OCI-LY7 (cell line): ENCODE results near the gene SMARCB1. TPM values are rescaled to one million over a fixed set of nuclear protein-coding genes. Genes with fewer than 3 reads are reported as not detected.

Experiments used
- BruUV-seq: library from RNA; stranded (reverse); fragments of 400-500 nt; replicated peaks from 2 replicates; lab custom pipeline; 2021; lab: Mats Ljungman, UMichigan
- CTCF ChIA-PET: fragments of 300-600 bp; sonication (Branson Sonifier 250); formaldehyde crosslinking; loops from one replicate; lab custom pipeline; 2022; ENCODE audit warnings: antibody characterized with exemption; ENCODE audit not compliant: unreplicated experiment; lab: Charles Lee
- POLR2A ChIA-PET: fragments of 300-600 bp; sonication (Branson Sonifier 250); formaldehyde crosslinking; loops from one replicate; lab custom pipeline; 2022; ENCODE audit warnings: antibody characterized with exemption; lab: Charles Lee
- DNase-seq: peaks from one replicate; pipeline ENCODE4 v3.0.0-alpha.2; 2015; ENCODE audit warnings: low spot score
- H2AFZ ChIP-seq: fragments of 200-600 bp; sonication (generic), shearing (Covaris generic); 2 replicates; pipeline ENCODE4 v1.6.1; 2014; ENCODE audit warnings: mild to moderate bottlenecking, antibody characterized with exemption, low read length, moderate library complexity
- H3K27ac ChIP-seq: fragments of 200-600 bp; sonication (generic); 2 replicates; pipeline ENCODE4 v1.5.1; 2014; ENCODE audit warnings: mixed run types, low read depth, mild to moderate bottlenecking, moderate library complexity, low read length, inconsistent platforms; ENCODE audit not compliant: poor library complexity, severe bottlenecking
- H3K36me3 ChIP-seq: fragments of 200-600 bp; sonication (generic); 2 replicates; pipeline ENCODE4 v1.6.1; 2014; ENCODE audit warnings: mild to moderate bottlenecking, antibody characterized with exemption, low read length, moderate library complexity, mixed read lengths; ENCODE audit not compliant: insufficient read depth
- H3K4me1 ChIP-seq: fragments of 200-600 bp; sonication (generic); 2 replicates; pipeline ENCODE4 v1.5.1; 2014; ENCODE audit warnings: mild to moderate bottlenecking, low read length; ENCODE audit not compliant: insufficient read depth, poor library complexity, severe bottlenecking
- H3K4me2 ChIP-seq: fragments of 200-600 bp; sonication (generic); 2 replicates; pipeline ENCODE4 v1.6.1; 2014; ENCODE audit warnings: mild to moderate bottlenecking, low read length
- H3K4me3 ChIP-seq: fragments of 200-600 bp; sonication (generic); 2 replicates; pipeline ENCODE4 v1.5.1; 2014; ENCODE audit warnings: mild to moderate bottlenecking, low read depth, low read length; ENCODE audit not compliant: poor library complexity, severe bottlenecking
- H3K79me2 ChIP-seq: fragments of 200-600 bp; sonication (generic); 2 replicates; pipeline ENCODE4 v1.6.1; 2016; ENCODE audit warnings: low read depth, mild to moderate bottlenecking, low read length, moderate library complexity, mixed read lengths; ENCODE audit not compliant: insufficient read depth
- H3K9me2 ChIP-seq: fragments of 200-600 bp; sonication (generic); 2 replicates; pipeline ENCODE4 v1.6.1; 2016; ENCODE audit warnings: mild to moderate bottlenecking, low read length, mixed read lengths; ENCODE audit not compliant: insufficient read depth
- H3K9me3 ChIP-seq: fragments of 200-600 bp; sonication (generic); 2 replicates; pipeline ENCODE4 v1.6.1; 2014; ENCODE audit warnings: mild to moderate bottlenecking, mixed run types, low read length, mixed read lengths
- H4K20me1 ChIP-seq: fragments of 200-600 bp; sonication (generic); 2 replicates; pipeline ENCODE4 v1.6.1; 2014; ENCODE audit warnings: mild to moderate bottlenecking, antibody characterized with exemption, low read length, moderate library complexity, mixed read lengths; ENCODE audit not compliant: insufficient read depth
- EZH2phosphoT487 ChIP-seq: fragments of 200-600 bp; sonication (generic); IDR thresholded peaks from 2 replicates; pipeline ENCODE4 v1.6.1; 2018; ENCODE audit warnings: low read depth, borderline replicate concordance, mild to moderate bottlenecking, mixed run types, antibody characterized with exemption, low read length, moderate library complexity, mixed read lengths
- intact Hi-C: fragments of 100-400 bp; cut with micrococcal nuclease; formaldehyde crosslinking; loops from one replicate; pipeline ENCODE4 v1.10.0; 2022; ENCODE audit not compliant: unreplicated experiment
- total RNA-seq, 2 experiments: library from RNA; depleted of rRNA in 1 of 2; stranded (reverse); fragments of >200 nt in 1 of 2; shearing (Covaris generic) in 1 of 2; gene quantifications; 2 replicates each; pipeline ENCODE4 v1.2.3, GENCODE V29; 2014 to 2022
- TF ChIP-seq, protein P1 (sequence below): fragments of 200-600 bp; sonication (generic); conservative IDR thresholded peaks from 2 replicates; pipeline ENCODE4 v1.5.1; 2014; ENCODE audit warnings: mild to moderate bottlenecking, antibody characterized with exemption, low read length, moderate library complexity, mixed read lengths

SMARCB1 gene
- total RNA-seq, 2 experiments from 2014 or later = 252 to 265 TPM

DNA sequence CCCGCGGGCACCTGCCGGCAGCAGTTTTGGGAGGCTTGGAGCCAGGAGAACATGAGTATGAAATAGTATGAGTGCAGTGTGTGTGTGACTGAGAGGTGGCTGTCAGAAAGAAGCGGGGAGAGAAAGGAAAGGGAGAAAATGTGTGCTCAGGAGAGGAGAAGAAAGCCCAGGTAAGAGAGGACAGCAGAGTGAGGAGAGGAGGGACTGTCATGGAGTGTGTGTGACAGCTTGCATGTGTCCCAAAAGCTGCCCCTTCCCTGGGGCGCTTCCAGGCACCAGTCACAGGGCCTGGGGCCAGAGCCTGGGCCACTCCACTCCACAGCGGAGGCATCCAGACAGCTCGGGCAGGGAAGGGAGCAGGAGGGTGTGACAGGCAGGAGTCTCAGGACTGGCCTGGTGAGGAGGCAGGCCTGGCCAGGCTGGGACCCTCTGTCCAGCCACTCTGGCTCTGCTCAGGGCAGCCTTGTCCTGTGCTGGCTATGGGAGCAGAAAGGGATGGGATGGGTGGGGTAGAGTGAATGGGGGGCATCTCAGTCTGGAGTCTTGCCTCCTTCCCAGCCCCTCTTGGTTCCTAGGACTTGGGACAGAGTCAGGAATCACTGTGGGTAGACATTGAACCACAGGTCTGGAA lies 13.2 kb upstream of the SMARCB1 start:
- DNase-seq = no peak
- Histone ChIP-seq H3K79me2 (no peaks in the 10 kb centered on the region), H3K4me3 (peak overlapping the region; percentile 68), H2AFZ (no peak overlapping the region), H3K4me2 (peak overlapping the region; percentile 94), H3K27ac (peak overlapping the region; percentile 29), H4K20me1 (no peaks in the 10 kb centered on the region), H3K36me3 (no peaks in the 10 kb centered on the region), H3K9me2 (no peaks in the 10 kb centered on the region), H3K4me1 (peaks cover 53% of the 10 kb centered on the region), H3K9me3 (no peaks in the 10 kb centered on the region)
- ChIA-PET POLR2A (no interaction called here), CTCF (interaction anchor here (1.3 kb wide), 1 partner anchor 77 kb away, joined by 4 read pairs; no protein-coding TSS in a partner anchor)
- TF ChIP-seq, protein P1, sequence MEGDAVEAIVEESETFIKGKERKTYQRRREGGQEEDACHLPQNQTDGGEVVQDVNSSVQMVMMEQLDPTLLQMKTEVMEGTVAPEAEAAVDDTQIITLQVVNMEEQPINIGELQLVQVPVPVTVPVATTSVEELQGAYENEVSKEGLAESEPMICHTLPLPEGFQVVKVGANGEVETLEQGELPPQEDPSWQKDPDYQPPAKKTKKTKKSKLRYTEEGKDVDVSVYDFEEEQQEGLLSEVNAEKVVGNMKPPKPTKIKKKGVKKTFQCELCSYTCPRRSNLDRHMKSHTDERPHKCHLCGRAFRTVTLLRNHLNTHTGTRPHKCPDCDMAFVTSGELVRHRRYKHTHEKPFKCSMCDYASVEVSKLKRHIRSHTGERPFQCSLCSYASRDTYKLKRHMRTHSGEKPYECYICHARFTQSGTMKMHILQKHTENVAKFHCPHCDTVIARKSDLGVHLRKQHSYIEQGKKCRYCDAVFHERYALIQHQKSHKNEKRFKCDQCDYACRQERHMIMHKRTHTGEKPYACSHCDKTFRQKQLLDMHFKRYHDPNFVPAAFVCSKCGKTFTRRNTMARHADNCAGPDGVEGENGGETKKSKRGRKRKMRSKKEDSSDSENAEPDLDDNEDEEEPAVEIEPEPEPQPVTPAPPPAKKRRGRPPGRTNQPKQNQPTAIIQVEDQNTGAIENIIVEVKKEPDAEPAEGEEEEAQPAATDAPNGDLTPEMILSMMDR = no peak
- intact Hi-C loops = no loop called here
- no TSS peak for BruUV-seq

DNA sequence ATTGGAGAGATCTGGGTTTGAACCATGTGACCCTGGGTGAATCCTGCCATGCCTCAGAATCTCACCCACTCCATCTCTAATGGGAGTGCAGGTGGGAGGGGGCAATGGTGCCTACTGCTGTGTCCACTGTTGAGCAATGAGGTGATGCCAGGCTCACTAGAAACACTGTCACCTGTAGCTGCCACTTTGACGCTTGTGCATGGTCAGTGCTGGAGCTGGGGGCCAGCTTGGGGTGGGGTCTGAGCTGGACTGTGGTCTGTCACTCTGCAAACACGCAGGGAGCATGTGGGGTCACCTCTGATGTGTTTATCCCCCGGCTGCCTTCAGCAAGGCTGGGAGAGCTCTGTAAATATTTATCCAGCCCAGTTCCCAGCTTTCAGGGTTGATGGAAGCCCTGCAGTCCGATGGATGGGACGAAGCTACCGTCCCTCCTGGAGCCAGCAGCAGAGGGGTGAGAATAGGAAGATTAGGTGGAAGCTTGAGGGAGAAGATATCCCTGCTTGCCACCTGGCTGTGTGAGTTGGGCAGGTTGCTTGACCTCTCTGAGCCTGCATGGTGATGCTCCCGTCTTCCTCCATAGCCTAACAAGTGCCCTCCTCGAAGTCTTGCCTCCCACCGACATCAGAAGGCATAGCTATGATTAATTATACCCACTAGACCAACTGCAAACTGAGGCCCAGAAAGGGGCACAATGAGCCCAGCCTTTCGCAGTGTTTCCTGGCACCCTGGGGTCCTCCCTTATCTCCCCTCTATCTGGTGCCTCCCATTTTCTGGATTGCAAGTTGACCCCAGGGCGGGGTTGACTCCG lies 12.4 kb upstream of the SMARCB1 start:
- H4K20me1 ChIP-seq = no peaks in the 10 kb centered on the region
- intact Hi-C loops = no loop called here
- BruUV-seq = no TSS peak
- ChIA-PET POLR2A (interaction anchor here (1.1 kb wide), 1 partner anchor 13 kb away, joined by 3 read pairs; the partner anchor contains the start of gene SMARCB1), CTCF (interaction anchor here (0.9 kb wide), 1 partner anchor 75 kb away, joined by 3 read pairs; no protein-coding TSS in a partner anchor)
- no peaks in the 10 kb centered on the region for H3K36me3 ChIP-seq
- no peak overlapping the region for H3K27ac ChIP-seq
- no peaks in the 10 kb centered on the region for H3K9me2 ChIP-seq
- DNase-seq = no peak
- H3K4me1 ChIP-seq = peaks cover 45% of the 10 kb centered on the region
- TF ChIP-seq, protein P1 = no peak
- TF ChIP-seq EZH2phosphoT487 = no peak
- H3K9me3 ChIP-seq = no peaks in the 10 kb centered on the region
- H3K4me2 ChIP-seq = 0 out of 2 replicates have a peak overlapping the region, but pooled peaks have one; percentile 94
- no peak overlapping the region for H3K4me3 ChIP-seq
- no peak overlapping the region for H2AFZ ChIP-seq
- no peaks in the 10 kb centered on the region for H3K79me2 ChIP-seq
